Measurements from ENCODE around the gene CD74. TPM values are rescaled to one million over a fixed set of nuclear protein-coding genes. Genes with fewer than 3 reads are reported as not detected.

The CD74 gene
- total and polyA plus RNA-seq, 2 of the 4 experiments (the other 2 are of a cell fraction), result 0.18 to 1.1 TPM

DNA sequence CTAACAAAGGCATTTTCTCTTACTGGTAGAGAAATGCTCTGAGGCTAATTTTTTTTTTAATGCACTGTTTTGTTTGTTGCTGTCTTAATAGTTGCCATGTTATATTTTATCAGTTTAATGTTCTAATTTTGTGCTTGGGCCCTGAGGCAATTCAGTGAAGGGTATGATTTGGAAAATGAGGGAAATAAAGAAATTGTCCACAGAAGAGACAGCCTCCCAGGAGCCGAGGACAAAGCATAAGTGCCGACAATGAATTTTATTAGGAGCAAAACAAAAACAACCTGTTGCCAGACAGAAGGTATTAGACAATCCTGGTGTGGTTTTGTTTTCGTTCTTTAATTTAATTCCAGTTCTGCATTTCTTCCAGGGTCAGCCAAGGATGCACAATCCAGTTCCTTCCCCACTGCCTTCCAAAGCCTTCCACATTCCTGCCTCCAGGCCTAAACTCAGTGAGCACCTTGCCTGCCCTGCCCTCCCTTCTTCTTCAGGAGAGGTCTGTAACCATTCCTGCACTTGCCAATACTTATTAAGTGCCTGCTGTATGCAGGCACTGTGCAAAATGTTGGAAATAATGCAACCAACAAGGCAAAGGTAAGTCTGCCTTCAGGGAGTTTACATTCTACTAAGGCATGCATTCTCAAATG, 59.6 kb downstream of the CD74 start:
- H3K4ac ChIP-seq (ENCODE audit: low read depth, low read length), result no peak overlapping the region
- 100% methylated on average over 1 of the region's 3 CpGs; no CpG with 5 or more reads in 1 of the 2 experiments for WGBS, 2 experiments (ENCODE audit: extremely low coverage in 2 of 2, insufficient read length in 1 of 2)
- no peaks in the 10 kb centered on the region for H3K27me3 ChIP-seq (ENCODE audit: control insufficient read depth, insufficient read depth, low read length)
- no peak overlapping the region for H3K56ac ChIP-seq (ENCODE audit: extremely low read depth, insufficient read depth, low read length)
- no peak overlapping the region for H3K14ac ChIP-seq (replicated peaks; ENCODE audit: low read depth, low read length)
- no peak overlapping the region for H3K27ac ChIP-seq (ENCODE audit: insufficient read depth, low read length)
- in situ Hi-C loops (cut with MboI; ENCODE audit: low sequenced_read_pairs), result no loop called here
- H2BK15ac ChIP-seq (ENCODE audit: low read depth, low read length), result no peak overlapping the region
- peaks cover 5 to 6% of the 10 kb centered on the region in 2 experiments; a peak in 3 of 4 replicates for H3K79me1 ChIP-seq (ENCODE audit: low read depth in 1 of 2, low read length in 2 of 2)
- H3K18ac ChIP-seq (ENCODE audit: low read depth, low read length), result no peak overlapping the region
- no peaks in the 10 kb centered on the region for H3K9me3 ChIP-seq (ENCODE audit: control insufficient read depth, insufficient read depth, low read length)
- no peak for DNase-seq
- ChIA-PET POLR2A (ENCODE audit: unreplicated experiment) (no interaction called here), CTCF (no interaction called here)
- H3K23ac ChIP-seq (ENCODE audit: low read depth, low read length), result no peak overlapping the region
- H4K5ac ChIP-seq (ENCODE audit: low read depth, low read length), result no peak overlapping the region
- H2BK120ac ChIP-seq (ENCODE audit: low read depth, low read length), result no peak overlapping the region
- H2AK5ac ChIP-seq (ENCODE audit: low read depth, low read length), result no peak overlapping the region
- no peak overlapping the region for H3K4me2 ChIP-seq (ENCODE audit: low read depth, low read length)
- BruUV-seq (replicated peaks), result no TSS peak
- H2AK9ac ChIP-seq (replicated peaks; ENCODE audit: low read depth, low read length, poor library complexity), result no peak overlapping the region
- no peak overlapping the region for H2BK20ac ChIP-seq (ENCODE audit: low read depth, low read length)
- no peak overlapping the region for H3K4me3 ChIP-seq (ENCODE audit: insufficient read depth, low read depth, low read length)
- H4K8ac ChIP-seq (ENCODE audit: low read depth in 2 of 2, low read length in 2 of 2), result no peak overlapping the region
- no peak overlapping the region for H3K9ac ChIP-seq (ENCODE audit: low read depth, low read length)
- ATAC-seq (ENCODE audit: low read depth), result no peak
- TF ChIP-seq RAD21 (IDR thresholded peaks at IDR 0.05; ENCODE audit: low read length) (no peak), MAFK (IDR thresholded peaks at IDR 0.05; ENCODE audit: low read depth, low read length) (0 out of 2 replicates have a peak, but pooled peaks have one; percentile 9)
- H4K91ac ChIP-seq (ENCODE audit: insufficient read depth, low read depth, low read length), result no peak overlapping the region
- intact Hi-C loops (cut with micrococcal nuclease), result loop anchor here (10.0 kb wide), 1 partner anchor 348 kb away; the partner anchor contains the start of genes HMGXB3 and TIGD6
- dilution Hi-C loops (cut with HindIII; ENCODE audit: low sequenced_read_pairs, unreplicated experiment), result no loop called here
- no peaks in the 10 kb centered on the region for H4K20me1 ChIP-seq (ENCODE audit: insufficient read depth, low read length)
- H2AFZ ChIP-seq (replicated peaks; ENCODE audit: low read length, poor library complexity), result no peak overlapping the region
- H3K36me3 ChIP-seq (ENCODE audit: control insufficient read depth, insufficient read depth, low read length), result no peaks in the 10 kb centered on the region
- H3K4me1 ChIP-seq (ENCODE audit: control insufficient read depth, insufficient read depth, low read length), result peaks cover 1% of the 10 kb centered on the region; the same call in 1 of the 2 replicates
- no peaks in the 10 kb centered on the region for H3K9me1 ChIP-seq (ENCODE audit: insufficient read depth, low read length)
- no peak overlapping the region for H2BK5ac ChIP-seq (ENCODE audit: low read depth, low read length, poor library complexity, severe bottlenecking)
